Stimulated activated naive CD4-positive, alpha-beta T cell (primary cell): ENCODE measurements around the gene TMEM127.
A peak's percentile ranks its signal among the peaks of the same experiment; 100 is the strongest.
"Not testable (repeated sequence)": the region's sequence is repeated elsewhere in the genome, so short reads cannot be mapped to it uniquely, and the experiment has no call there.

ENCODE experiments used
- DNase-seq, 6 experiments: peaks; one replicate each; lab custom pipeline; 2025; lab: John Stamatoyannopoulos, UW

TMEM127 gene

GRCh38 chr2:96264086-96264485 lies 1.7 kb downstream of the TMEM127 start:
- DNase-seq: no peak

GRCh38 chr2:96262306-96262705 lies 3.5 kb downstream of the TMEM127 start:
- DNase-seq: no peak

- DNase-seq: no peak
Measured at GRCh38 chr2:96261328-96262003, 4.3 kb downstream of the TMEM127 start.

- DNase-seq: peak in 4 of 6 experiments; percentile 9 to 50 (median 12)
Measured at GRCh38 chr2:96260387-96261260, 5.2 kb downstream of the TMEM127 start.

GRCh38 chr2:96259497-96259921 lies 6.3 kb downstream of the TMEM127 start:
- no peak for DNase-seq

GRCh38 chr2:96258166-96259022 lies 7.4 kb downstream of the TMEM127 start:
- DNase-seq: no peak

- not testable (repeated sequence) for DNase-seq
Measured at GRCh38 chr2:96257744-96258143, 8.1 kb downstream of the TMEM127 start.

- peak in 3 of 6 experiments; percentile 40 to 62 (median 52) for DNase-seq
Measured at GRCh38 chr2:96256611-96257113, 9.1 kb downstream of the TMEM127 start.

- DNase-seq: no peak
Measured at GRCh38 chr2:96254571-96254970, 11.2 kb downstream of the TMEM127 start.

- no peak for DNase-seq
Measured at GRCh38 chr2:96253006-96253405, 12.8 kb downstream of the TMEM127 start.

GRCh38 chr2:96252526-96252925 lies 13.3 kb downstream of the TMEM127 start:
- no peak for DNase-seq

- DNase-seq: no peak
Measured at GRCh38 chr2:96251721-96252292, 14.0 kb downstream of the TMEM127 start.

- no peak for DNase-seq
Measured at GRCh38 chr2:96250188-96250587, 15.6 kb downstream of the TMEM127 start.

- no peak for DNase-seq
Measured at GRCh38 chr2:96249654-96250053, 16.1 kb downstream of the TMEM127 start.

- no peak for DNase-seq
Measured at GRCh38 chr2:96248624-96249023, 17.2 kb downstream of the TMEM127 start.

GRCh38 chr2:96247896-96248295 lies 17.9 kb downstream of the TMEM127 start:
- no peak for DNase-seq

- DNase-seq: no peak
Measured at GRCh38 chr2:96247009-96247408, 18.8 kb downstream of the TMEM127 start.

- no peak for DNase-seq
Measured at GRCh38 chr2:96245609-96246390, 20.0 kb downstream of the TMEM127 start.

GRCh38 chr2:96243843-96244242 lies 22.0 kb downstream of the TMEM127 start:
- no peak for DNase-seq

- DNase-seq: peak in 4 of 6 experiments; percentile 11 to 37 (median 20)
Measured at GRCh38 chr2:96241900-96242611, 23.7 kb downstream of the TMEM127 start.
